Measurements from ENCODE around the gene GOLGA8M.
"Not testable (repeated sequence)": the region's sequence is repeated elsewhere in the genome, so short reads cannot be mapped to it uniquely, and the experiment has no call there.

The GOLGA8M gene

DNA sequence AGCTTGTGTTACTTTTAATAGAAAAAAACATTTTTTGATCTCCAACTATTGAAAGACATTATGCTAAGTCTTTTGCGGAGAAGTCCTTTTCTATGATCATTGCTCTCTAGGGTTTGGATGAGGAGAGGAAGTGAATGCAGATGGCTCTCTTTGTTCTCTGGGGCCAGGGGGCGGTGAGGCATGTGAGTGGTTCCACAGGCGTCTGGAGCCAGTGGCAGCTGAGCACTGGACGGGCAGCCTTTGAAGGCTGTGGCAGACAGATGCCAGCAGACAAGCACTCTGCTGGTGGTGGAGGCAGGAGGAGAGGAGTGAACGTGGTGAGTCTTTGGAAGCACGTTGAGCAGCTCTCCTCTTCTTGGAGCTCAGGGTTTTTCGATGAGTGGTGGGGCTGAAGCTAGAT lies 51.5 kb downstream of the GOLGA8M start:
- DNase-seq (ENCODE audit: low read depth in 2 of 2), result not testable (repeated sequence)

DNA sequence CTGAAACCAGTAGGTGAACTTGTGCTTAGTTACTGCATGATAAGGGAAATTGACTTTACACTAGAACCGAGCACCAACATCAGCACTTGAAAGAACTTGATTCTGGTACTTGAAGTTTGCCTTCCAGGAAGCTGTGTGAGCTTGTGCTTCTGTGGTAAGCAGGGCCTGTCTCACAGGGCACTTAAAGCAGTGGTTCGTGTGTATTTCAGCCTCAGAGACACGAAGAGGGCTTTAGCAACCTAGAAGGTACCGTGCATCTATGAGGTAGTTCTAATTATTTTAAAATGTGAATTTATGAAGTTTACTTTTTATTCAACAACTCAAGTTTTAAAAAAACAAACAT lies 56.2 kb downstream of the GOLGA8M start:
- DNase-seq (ENCODE audit: low read depth in 2 of 2), result not testable (repeated sequence)

DNA sequence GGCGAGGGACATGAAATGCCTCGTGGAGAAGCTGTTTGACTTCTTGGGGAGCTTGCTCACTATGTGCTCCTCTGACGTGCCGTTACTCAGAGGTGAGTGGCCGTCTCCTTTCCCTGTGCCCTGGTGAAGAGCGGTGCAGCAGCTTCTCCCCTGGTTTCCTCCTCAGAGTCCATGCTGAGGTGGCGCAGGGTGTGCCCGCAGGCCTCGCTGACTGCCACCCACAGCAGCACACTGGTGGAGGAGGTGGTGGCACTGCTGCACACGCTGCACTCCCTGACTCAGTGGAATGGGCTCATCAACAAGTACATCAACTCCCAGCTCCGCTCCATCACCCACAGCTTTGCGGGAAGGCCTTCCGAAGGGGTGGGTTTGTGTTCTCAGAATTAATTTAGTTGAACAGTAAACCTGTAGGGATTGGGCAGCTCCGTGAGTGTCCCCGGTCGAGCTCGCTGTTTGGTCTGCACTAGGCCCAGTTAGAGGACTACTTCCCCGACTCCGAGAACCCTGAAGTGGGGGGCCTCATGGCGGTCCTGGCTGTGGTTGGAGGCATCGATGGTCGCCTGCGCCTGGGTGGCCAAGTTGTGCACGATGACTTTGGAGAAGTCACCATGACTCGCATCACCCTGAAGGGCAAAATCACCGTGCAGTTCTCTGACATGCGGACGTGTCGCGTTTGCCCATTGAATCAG lies 56.7 kb downstream of the GOLGA8M start:
- DNase-seq (ENCODE audit: low read depth in 2 of 2), result not testable (repeated sequence)

DNA sequence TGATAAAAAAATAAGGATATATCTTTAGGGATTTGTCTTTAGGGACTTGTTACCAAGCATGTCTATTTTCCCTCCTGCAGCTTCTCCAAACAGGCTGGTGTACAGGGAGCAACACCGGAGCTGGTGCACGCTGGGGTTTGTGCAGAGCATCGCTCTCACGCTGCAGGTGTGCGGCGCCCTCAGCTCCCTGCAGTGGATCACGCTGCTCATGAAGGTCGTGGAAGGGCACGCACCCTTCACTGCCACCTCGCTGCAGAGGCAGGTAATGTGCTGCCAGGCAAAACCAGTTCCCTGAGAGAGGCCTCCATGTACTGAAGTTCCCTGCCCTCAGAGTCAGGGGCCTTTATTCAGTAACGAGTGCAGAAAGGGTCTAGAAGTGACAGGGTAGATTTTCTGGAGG lies 58.0 kb downstream of the GOLGA8M start:
- not testable (repeated sequence) for DNase-seq (ENCODE audit: low read depth in 2 of 2)

DNA sequence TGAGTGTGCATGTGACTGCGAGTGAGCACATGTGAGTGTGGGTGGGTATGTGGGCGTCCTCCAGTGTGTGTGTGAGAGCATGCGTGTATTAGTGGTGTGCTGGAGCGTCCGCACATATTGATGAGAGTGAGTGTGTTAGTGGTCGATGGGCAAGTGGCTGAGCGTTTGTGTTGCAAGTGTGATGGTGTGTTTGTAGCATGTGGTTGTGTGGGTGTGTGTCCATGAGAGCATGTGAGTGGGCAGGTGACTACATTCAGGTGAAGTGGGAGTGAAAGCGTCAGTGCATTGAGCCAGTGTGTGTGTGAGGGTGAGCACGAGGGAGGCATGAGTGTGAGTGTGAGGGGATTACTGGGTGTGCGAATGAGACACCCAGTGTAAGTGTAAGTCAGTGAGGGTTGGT lies 59.7 kb downstream of the GOLGA8M start:
- not testable (repeated sequence) for DNase-seq (ENCODE audit: low read depth in 2 of 2)

All from stimulated activated CD8-positive, alpha-beta memory T cell treated with anti-CD3 and anti-CD28 coated beads, Interleukin-7, amount 100 ng/mL, for 4 hours (primary cell).